PC-9 (cell line): ENCODE data around the gene TGM2. TPM values are rescaled to one million over a fixed set of nuclear protein-coding genes. Genes with fewer than 3 reads are reported as not detected.
"Not testable (repeated sequence)": the region's sequence is repeated elsewhere in the genome, so short reads cannot be mapped to it uniquely, and the experiment has no call there.

ENCODE experiments used
- BruUV-seq: library from RNA; stranded (reverse); fragments of 400-500 nt; replicated peaks from 2 replicates; lab custom pipeline; 2021; lab: Mats Ljungman, UMichigan
- CTCF ChIA-PET: fragments of 300-600 bp; sonication (Branson Sonifier 250); formaldehyde crosslinking; loops from one replicate; lab custom pipeline; 2022; ENCODE audit warnings: antibody characterized with exemption; lab: Charles Lee
- POLR2A ChIA-PET: fragments of 300-600 bp; sonication (Branson Sonifier 250); formaldehyde crosslinking; loops from one replicate; lab custom pipeline; 2022; ENCODE audit warnings: antibody characterized with exemption; ENCODE audit not compliant: unreplicated experiment; lab: Charles Lee
- DNase-seq, 2 experiments: peaks; one replicate each; pipeline versions ENCODE4 v3.0.0 to v3.0.0-alpha.2; 2015 to 2022; ENCODE audit warnings: mixed read lengths in 1 of 2
- H2AFZ ChIP-seq: fragments of 200-600 bp; sonication (generic); 2 replicates; pipeline ENCODE4 v1.8.1; 2017; ENCODE audit warnings: antibody characterized with exemption
- H3F3A ChIP-seq: fragments of 200-600 bp; sonication (generic); 2 replicates; pipeline ENCODE4 v1.8.1; 2017; ENCODE audit warnings: antibody characterized with exemption, mild to moderate bottlenecking, low read depth; ENCODE audit not compliant: insufficient read depth
- H3K27ac ChIP-seq: fragments of 200-600 bp; sonication (generic); 2 replicates; pipeline ENCODE4 v1.6.1; 2016; ENCODE audit warnings: mixed run types
- H3K27me3 ChIP-seq: fragments of 200-600 bp; sonication (generic); 2 replicates; pipeline ENCODE4 v1.6.1; 2016; ENCODE audit warnings: low read depth, mixed run types; ENCODE audit not compliant: insufficient read depth
- H3K36me3 ChIP-seq: fragments of 200-600 bp; sonication (generic); 2 replicates; pipeline ENCODE4 v1.6.1; 2016; ENCODE audit warnings: low read depth, mixed run types
- H3K4me1 ChIP-seq: fragments of 200-600 bp; sonication (generic); replicated peaks from 2 replicates; pipeline ENCODE4 v1.6.1; 2016; ENCODE audit warnings: mixed run types; ENCODE audit not compliant: insufficient read depth
- H3K4me2 ChIP-seq: fragments of 200-600 bp; sonication (generic); 2 replicates; pipeline ENCODE4 v1.6.1; 2017; ENCODE audit warnings: mixed run types
- H3K4me3 ChIP-seq: fragments of 200-600 bp; sonication (generic); 2 replicates; pipeline ENCODE4 v1.6.1; 2016; ENCODE audit warnings: mixed run types
- H3K79me2 ChIP-seq: fragments of 200-600 bp; sonication (generic); 2 replicates; pipeline ENCODE4 v1.6.1; 2017; ENCODE audit warnings: low read depth, mixed run types
- H3K9me2 ChIP-seq: fragments of 200-600 bp; sonication (generic); 2 replicates; pipeline ENCODE4 v1.8.1; 2017; ENCODE audit warnings: mild to moderate bottlenecking; ENCODE audit not compliant: insufficient read depth
- H3K9me3 ChIP-seq: fragments of 200-600 bp; sonication (generic); 2 replicates; pipeline ENCODE4 v1.8.1; 2016; ENCODE audit warnings: low read depth; ENCODE audit not compliant: insufficient read depth
- H4K20me1 ChIP-seq: fragments of 200-600 bp; sonication (generic); 2 replicates; pipeline ENCODE4 v1.8.1; 2017; ENCODE audit not compliant: insufficient read depth
- CTCF ChIP-seq: fragments of 200-600 bp; sonication (generic); conservative IDR thresholded peaks from 2 replicates; pipeline ENCODE4 v1.6.1; 2017; ENCODE audit warnings: mixed run types, antibody characterized with exemption, mild to moderate bottlenecking, moderate library complexity
- EZH2 ChIP-seq: fragments of 200-600 bp; sonication (generic); IDR thresholded peaks from 2 replicates; pipeline ENCODE4 v1.8.0; 2017; ENCODE audit warnings: antibody characterized with exemption, low read depth
- intact Hi-C: fragments of 100-400 bp; cut with micrococcal nuclease; formaldehyde crosslinking; loops from one replicate; pipeline ENCODE4 v1.10.0; 2022; ENCODE audit not compliant: unreplicated experiment
- total RNA-seq: library from RNA; stranded (reverse); gene quantifications from 2 replicates; pipeline ENCODE4 v1.2.3, GENCODE V29; 2021

TGM2 gene
- total RNA-seq, 1 experiment from 2014 or later = 333 TPM

- H3K27ac ChIP-seq, H3K4me2 ChIP-seq, H3K9me2 ChIP-seq, intact Hi-C loops, H3K4me3 ChIP-seq, POLR2A ChIA-PET, BruUV-seq, CTCF ChIA-PET, H3K9me3 ChIP-seq, H3K79me2 ChIP-seq, H4K20me1 ChIP-seq, H2AFZ ChIP-seq, H3K36me3 ChIP-seq, H3K27me3 ChIP-seq, DNase-seq: not testable (repeated sequence)
- peaks cover 44% of the 10 kb centered on the region for H3K4me1 ChIP-seq
- peaks cover 37% of the 10 kb centered on the region for H3F3A ChIP-seq
Measured at GRCh38 chr20:38107386-38107785, 57.7 kb downstream of the TGM2 start.

DNA sequence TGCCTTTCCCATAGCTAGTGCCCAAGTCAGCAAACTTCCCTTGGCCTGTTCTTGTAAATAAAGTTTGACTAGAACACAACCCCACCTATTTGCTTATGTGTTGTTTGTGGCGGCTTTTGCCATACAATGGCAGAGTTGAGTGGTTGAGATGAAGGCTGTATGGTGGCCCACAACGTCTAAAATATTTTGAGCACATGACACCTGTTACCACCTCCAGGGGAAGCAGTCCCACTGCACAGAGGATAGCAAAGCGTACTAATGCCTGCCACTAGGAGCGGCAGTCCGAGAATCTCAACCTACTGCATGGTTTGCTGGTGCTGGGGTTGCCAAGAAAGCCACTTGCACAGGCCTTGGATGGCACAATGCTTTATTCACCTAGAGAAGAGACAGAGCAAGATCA is 58.6 kb downstream of the TGM2 start:
- no peak overlapping the region for H3K4me2 ChIP-seq
- no TSS peak for BruUV-seq
- ChIA-PET CTCF (no interaction called here), POLR2A (no interaction called here)
- H3K27ac ChIP-seq = no peak overlapping the region
- no peak overlapping the region for H2AFZ ChIP-seq
- H3K4me1 ChIP-seq = peaks cover 35% of the 10 kb centered on the region
- TF ChIP-seq EZH2 (no peak), CTCF (no peak)
- H4K20me1 ChIP-seq = no peaks in the 10 kb centered on the region
- no peak overlapping the region for H3K4me3 ChIP-seq
- intact Hi-C loops = no loop called here
- H3K9me2 ChIP-seq = no peaks in the 10 kb centered on the region
- no peak for DNase-seq
- H3K79me2 ChIP-seq = no peaks in the 10 kb centered on the region
- H3F3A ChIP-seq = peaks cover 33% of the 10 kb centered on the region
- no peaks in the 10 kb centered on the region for H3K36me3 ChIP-seq
- no peaks in the 10 kb centered on the region for H3K27me3 ChIP-seq
- no peaks in the 10 kb centered on the region for H3K9me3 ChIP-seq

DNA sequence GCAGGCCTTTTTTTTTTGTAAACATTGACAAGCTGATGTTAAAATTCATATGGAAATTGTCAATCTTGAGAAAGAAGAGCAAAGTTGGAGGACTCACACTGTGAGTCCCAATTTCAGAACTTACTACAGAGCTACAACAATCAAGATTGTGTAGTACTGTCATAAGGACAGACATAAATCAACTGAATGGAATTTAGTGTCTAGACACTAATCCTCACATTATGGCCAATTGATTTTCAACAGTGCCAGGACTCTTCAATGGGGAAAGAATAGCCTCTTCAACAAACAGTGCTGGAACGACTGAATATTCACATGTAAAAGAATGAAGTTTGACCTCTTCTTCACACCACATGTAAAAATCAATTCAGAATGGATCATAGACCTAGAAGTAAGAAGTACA is 60.8 kb downstream of the TGM2 start:
- ChIA-PET CTCF (no interaction called here), POLR2A (no interaction called here)
- Histone ChIP-seq H3K9me2 (no peaks in the 10 kb centered on the region), H3F3A (peaks cover 16% of the 10 kb centered on the region), H3K27ac (no peak overlapping the region), H2AFZ (no peak overlapping the region), H3K27me3 (no peaks in the 10 kb centered on the region), H3K4me3 (no peak overlapping the region), H3K36me3 (no peaks in the 10 kb centered on the region), H3K4me1 (peaks cover 16% of the 10 kb centered on the region), H3K4me2 (no peak overlapping the region), H4K20me1 (no peaks in the 10 kb centered on the region), H3K79me2 (no peaks in the 10 kb centered on the region), H3K9me3 (peaks cover 8% of the 10 kb centered on the region)
- intact Hi-C loops = no loop called here
- no peak for DNase-seq
- no peak for TF ChIP-seq CTCF
- TF ChIP-seq EZH2 = no peak
- BruUV-seq = no TSS peak

- H3K36me3 ChIP-seq, H3F3A ChIP-seq, DNase-seq, H3K27ac ChIP-seq, POLR2A ChIA-PET, H3K4me1 ChIP-seq, H3K27me3 ChIP-seq, BruUV-seq, H3K9me2 ChIP-seq, H3K4me2 ChIP-seq, H4K20me1 ChIP-seq, H3K79me2 ChIP-seq, H2AFZ ChIP-seq, intact Hi-C loops, H3K9me3 ChIP-seq, CTCF ChIA-PET, H3K4me3 ChIP-seq: not testable (repeated sequence)
Measured at GRCh38 chr20:38102206-38102605, 62.9 kb downstream of the TGM2 start.
